Stimulated activated CD4-positive, alpha-beta T cell treated with anti-CD3 and anti-CD28 coated beads, Interleukin-2, amount 100 ng/mL, for 4 hours (primary cell): Measurements from ENCODE around the gene ASRGL1.
A peak's percentile ranks its signal among the peaks of the same experiment; 100 is the strongest.
"Not testable (repeated sequence)": the region's sequence is repeated elsewhere in the genome, so short reads cannot be mapped to it uniquely, and the experiment has no call there.

Experiments used
- DNase-seq: peaks from one replicate; pipeline ENCODE4 v3.0.0-alpha.2; 2020; ENCODE audit warnings: low read depth

ASRGL1 gene

DNA sequence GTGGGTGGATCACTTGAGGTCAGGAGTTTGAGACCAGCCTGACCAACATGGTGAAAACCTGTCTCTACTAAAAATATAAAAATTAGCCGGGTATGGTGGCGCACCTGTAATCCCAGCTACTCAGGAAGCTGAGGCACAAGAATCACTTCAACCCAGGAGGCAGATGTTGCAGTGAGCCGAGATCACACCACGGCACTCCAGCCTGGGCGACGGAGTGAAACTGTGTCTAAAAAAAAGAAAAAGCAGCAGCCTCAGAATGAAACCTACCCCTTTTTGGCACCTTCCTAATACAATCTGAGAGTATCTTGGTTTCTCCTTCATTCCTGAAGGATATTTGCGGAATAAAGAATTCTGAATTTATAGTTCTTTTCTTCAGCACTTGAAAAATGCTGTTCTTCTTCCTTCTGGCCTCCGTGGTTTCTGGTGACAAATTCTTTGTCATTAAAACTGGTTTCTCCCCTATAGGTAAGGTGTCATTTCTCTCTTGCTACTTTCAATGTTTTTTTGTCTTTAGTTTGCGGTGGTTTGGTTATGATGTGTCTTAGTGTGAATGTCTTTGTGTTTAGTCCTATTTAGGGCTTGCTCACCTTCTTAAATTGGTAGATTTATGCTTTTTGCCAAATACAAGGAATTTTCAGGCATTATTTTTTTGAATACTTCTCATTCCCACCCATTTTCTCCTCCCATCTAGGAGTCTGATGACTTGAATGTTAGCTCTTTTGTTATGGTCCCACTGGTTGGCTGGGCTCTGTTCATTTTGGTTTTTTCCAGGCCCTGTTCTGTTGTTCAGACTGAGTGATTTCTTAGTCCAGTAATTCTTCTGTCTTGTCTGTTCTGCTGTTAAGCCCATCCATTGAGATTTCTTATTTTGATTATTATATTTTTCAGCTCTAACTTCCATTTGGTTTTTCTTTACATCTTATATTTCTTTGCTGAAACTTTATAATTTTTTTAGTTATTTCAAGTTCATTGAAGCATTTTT lies 15.4 kb downstream of the ASRGL1 start:
- DNase-seq = no peak

DNA sequence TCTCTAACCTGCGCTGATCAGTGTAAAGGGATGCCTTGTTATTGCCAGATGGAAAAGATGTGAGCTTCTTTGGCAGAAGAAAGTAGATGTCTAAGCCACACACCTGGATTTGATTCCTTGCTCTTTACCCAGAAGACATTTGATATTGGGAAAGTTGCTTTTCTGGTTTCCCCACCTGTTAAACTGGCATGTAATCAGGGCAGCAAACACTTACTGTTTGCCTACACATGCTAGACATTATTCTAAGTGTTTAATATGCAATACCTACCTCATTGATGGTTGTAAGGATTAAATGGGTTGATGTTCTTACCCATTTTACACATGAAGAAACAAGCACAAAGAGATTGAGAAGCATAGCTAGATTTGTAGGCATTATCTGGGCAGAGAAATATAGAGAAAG lies 16.6 kb downstream of the ASRGL1 start:
- DNase-seq = no peak

DNA sequence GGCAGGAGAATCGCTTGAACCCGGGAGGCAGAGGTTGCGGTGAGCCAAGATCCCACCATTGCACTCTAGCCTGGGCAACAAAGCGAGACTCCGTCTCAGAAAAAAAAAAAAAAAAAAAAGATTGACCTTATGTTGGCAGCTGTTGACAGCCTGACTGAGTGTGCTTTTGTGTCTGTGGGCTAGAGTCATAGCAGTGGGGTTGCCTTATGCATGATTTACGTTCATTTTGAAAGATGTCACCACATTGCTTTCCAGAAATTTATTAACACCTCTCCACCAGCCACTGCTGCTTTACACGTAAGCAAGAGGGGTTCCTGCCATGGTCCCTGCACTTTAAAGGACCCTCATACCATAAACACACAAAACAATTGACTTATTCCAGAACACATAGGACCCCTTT lies 21.0 kb downstream of the ASRGL1 start:
- DNase-seq = no peak

DNA sequence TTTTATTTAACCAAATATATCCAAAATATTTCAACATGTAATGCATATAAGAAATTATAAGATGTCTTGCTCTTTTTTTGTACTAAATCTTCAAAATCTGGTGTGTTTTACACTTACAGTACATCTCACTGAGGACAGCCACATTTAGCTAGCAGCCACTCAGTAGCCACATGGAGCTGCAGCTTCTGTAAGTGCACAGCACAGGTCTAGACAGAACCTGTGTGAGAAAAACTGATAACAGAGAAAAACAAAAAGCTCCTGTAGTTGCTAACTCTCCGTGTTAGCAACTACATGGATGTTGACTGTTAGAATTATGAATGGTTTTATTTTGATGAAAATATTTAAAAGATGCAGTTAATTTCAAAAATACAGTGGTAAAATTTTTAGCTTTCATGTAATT lies 22.2 kb downstream of the ASRGL1 start:
- no peak for DNase-seq

DNA sequence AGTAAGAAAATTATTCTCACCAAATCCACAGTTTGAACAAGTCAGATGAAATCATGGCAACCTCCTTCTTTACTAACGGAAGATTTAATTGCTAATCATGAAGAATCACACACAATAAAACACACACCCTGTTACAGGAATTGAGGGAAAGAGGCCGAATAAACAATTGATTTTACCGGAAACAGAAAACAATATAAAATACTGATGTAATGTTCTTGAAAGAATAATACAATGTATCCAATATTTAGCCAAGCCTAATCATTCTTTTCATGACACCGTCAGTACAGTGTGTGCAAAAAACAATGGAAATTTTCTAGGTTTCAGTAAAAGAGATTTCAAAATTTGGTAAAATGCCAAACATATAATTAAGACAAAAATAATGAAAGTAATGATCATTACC lies 23.4 kb downstream of the ASRGL1 start:
- DNase-seq = no peak

DNA sequence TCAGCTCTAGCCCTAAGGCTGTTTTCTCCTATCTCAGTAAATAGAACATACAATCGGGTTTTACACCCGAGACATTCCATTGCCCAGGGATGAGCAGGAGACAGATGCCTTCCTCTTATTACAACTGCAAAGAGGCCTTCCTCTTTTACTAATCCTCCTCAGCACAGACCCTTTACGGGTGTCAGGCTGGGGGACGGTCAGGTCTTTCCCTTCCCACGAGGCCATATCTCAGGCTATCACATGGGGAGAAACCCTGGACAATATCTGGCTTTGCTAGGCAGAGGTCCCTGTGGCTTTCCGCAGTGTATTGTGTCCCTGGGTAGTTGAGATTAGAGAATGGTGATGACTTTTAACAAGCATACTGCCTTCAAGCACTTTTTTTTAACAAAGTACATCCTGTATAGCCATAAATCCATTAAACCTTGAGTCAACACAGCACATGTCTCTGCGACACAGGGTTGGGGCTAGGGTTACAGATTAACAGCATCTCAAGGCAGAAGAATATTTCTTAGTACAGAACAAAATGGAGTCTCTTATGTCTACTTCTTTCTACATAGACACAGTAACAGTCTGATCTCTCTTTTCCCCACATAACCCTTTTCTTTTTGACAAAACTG lies 31.7 kb downstream of the ASRGL1 start:
- DNase-seq = not testable (repeated sequence)

DNA sequence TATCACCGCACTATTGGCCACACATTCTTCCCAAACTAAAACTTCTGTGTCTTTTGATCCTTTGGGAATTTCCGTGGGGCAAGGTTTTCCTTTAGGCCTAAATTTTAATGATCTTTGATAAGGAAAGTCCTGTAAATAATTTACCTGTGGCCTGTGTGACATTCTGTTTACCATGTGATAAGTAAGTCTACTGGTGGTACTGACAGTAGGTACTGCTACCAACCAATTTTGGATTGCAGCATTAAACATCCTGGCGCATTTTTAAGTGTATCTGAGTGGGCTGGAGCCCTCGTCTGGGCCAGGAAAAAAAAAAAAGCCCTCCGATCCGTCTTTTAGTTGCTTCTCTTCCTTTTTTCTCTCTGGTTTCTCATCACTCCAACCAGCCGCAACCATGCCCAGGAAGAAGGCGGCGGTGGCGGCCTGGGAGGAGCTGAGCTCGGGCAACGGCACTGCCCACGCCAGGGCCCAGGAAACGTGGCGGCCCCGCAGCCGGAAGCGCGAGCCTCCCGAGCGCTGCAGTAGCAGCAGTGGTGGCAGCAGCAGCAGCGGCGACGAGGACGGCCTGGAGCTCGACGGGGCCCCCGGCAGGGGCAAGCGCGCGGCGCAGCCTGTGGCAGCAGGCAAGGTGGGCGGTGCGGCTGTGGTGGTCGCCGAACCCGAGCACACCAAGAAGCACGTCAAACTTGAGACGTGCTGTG lies 33.6 kb downstream of the ASRGL1 start:
- peak; percentile 24 for DNase-seq

DNA sequence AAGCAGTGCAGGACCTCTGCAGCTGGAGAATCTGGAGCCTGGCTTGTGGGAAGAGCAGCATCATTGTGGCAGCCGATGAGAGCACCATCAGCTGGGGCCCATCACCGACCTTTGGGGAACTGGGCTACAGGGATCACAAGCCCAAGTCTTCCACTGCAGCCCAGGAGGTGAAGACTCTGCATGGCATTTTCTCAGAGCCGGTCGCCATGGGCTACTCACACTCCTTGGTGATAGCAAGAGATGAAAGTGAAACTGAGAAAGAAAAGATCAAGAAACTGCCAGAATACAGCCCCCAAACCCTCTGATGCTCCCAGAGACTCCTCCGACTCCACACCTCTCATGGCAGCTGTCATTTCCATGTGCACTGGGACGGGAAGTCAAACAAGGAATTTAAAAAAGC lies 35.6 kb downstream of the ASRGL1 start:
- no peak for DNase-seq

DNA sequence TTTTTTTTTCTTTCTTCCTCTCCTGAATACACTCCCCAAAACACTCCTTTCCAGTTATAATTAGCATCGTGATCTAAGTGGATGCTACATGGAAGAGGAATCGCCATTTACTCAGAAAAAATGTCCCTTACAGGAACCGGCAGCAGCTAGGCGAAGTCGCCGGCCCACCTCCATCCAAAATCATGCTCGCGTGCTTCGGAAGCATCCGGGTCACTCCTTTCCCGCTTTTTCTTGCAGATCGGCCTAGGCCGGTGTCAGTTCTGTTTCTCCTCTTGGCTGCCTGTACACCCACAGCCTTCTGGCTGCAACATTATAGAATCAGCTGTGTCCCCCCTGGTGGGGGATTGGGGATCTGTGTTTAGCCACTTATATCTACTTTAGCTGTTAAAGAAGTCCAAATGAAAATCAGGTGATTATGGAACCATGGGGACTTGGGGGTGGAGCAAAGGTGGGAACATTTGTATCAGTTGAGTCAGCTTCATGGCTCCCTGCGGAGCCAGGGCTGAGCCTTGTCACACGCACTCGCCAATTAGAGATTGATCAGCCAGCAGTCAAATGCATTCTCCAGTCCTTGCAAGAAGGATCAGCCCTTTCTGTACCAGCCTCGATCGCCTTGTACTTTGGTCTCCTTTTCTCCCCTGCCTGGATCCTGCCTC lies 36.3 kb downstream of the ASRGL1 start:
- DNase-seq = no peak

DNA sequence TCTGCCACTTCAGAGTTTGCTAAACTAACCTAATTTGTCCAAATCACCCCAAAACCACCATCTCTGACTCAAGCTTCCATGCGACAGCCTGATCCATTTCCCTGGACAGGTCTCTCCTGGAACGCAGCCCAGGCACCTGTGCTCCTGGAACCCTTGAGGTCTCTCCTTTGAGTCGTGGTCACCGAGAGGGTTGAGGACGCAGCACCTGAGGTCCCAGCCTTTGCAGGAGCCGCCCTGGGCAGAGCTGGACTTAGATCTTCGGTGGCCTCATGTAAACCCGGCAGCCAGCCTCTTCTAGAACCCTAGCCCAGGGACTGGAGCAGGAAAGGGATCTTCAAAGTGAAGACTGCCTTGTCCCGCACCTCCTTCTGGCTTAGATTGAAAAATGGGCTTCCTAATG lies 37.6 kb downstream of the ASRGL1 start:
- no peak for DNase-seq

DNA sequence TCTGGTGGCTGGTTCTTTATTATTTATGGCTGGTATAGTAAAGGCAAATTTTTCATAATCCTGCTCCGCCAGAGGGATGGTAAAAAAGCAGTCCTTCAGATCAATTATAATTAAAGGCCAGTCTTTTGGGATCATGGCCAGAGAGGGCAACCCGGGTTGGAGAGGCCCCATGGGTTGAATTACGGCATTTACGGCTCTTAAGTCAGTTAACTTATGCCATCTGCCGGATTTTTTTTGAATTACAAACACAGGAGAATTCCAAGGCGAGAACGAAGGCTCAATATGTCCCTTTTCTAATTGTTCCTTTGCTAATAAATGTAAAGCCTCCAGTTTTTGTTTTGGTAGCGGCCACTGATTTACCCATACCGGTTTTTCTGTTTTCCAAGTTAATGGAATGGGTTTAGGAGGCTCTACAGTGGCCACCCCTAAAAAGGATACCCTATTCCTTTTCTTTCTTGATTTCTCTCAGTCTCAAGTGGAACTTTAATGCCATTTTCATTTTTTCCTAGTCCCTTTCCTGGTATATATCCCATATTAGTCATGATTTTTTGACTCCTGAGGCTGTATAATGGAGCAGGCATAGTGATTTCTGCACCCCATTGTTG lies 41.3 kb downstream of the ASRGL1 start:
- DNase-seq = not testable (repeated sequence)

DNA sequence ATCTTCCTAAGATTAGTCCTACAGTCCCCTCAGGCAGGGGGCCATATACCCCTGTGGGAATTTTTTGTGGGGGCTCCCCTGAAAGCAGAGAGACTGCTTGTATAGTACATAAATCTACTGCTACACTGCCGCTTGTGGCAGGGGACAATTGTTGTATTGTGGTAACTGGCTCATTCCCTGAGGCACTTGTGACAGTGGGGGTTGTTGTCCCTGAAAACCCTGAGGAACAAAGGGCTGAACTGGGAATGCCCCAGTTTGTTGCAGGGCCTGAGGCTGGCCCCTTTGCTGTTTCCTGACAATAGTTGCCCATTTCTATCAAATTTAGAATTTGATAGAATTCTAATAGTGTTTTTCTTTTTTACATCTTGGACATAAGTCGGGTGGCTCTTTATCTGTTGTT lies 42.3 kb downstream of the ASRGL1 start:
- not testable (repeated sequence) for DNase-seq

DNA sequence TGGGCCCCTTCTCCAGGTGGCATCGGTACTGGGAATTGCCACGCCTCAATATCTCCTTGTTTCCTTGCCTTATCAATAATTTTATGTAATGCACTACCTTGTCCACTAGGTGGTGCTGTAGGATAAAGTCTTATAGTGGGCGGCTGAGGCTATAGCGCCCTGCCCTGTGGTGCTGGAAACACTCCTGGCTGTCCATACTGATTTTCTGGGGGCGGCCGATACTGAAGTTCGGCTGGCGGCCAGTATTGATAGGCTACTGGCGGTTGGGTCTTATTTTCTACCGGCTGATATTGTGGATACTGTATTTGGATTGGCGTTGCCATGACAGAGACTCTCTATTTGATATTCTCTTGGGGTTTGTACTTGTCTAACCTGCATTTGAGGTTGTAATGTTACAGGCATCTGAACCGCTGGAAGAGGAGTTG lies 43.6 kb downstream of the ASRGL1 start:
- peak; percentile 21 for DNase-seq

DNA sequence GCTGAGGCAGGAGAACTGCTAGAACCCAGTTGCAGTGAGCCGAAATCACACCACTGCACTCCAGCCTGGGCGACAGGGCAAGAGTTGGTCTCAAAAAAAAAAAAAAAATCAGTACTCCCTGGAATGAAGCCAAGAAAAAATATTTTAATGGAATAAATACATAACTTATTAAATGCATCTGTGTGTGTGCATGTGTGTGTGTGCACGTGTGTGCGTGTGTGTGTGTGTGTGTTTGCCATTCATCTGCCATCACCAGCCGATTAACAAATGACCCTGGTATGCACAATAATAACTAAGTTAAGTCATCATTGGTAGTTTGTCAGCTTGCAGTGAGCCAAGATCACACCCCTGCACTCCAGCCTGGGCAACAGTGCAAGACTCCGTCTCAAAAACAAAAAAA lies 46.6 kb downstream of the ASRGL1 start:
- no peak for DNase-seq

DNA sequence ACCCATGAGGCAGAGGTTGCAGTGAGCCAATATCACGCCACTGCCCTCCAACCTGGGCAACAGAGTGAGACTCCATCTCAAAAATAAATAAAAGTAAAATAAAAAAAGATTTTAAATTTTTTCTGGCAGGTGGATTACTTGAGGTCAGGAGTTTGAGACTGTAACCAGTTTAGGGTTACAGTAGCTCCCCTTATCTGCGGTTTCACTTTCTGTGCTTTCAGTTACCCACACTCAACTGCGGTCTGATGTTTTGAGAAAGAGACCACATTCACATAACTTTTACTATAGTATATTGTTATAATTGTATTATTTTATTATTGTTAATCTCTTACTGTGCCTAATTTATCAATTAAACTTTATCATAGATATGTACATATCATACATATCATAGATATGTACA lies 48.8 kb downstream of the ASRGL1 start:
- DNase-seq = not testable (repeated sequence)

DNA sequence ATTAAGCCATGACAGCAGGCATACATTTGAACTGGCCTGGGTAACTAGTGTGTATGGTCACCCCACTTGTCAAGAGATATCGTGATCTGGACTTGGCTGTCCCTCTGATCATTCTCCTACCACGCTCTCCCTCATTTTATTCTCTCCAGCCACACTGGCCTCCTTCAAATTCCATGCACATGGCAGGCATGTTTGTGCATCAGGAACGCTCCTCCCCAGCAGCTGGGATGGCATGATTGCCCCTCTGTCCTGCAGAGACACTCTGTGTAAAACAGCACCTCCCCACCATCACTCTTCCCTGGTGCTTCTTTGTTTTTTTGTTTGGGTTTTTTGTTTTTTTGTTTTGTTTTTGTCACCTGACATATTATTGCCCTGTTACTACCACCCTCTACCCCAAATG lies 50.1 kb downstream of the ASRGL1 start:
- DNase-seq = no peak

DNA sequence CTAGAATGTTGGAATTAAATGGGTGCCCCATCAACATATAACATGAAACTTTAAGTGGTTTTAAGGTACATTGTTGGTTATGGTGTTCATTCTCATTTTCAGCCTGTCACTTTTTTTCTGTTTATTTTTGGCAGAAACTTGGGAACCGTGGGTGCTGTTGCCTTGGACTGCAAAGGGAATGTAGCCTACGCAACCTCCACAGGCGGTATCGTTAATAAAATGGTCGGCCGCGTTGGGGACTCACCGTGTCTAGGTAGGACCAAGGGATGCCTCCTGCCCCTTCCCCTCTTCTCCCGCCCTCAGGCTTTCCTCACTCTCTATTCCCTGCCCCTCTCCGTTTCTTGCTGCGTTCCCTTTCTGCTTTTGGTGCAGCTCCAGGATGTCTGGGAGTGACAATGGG lies 51.8 kb downstream of the ASRGL1 start:
- DNase-seq = no peak

DNA sequence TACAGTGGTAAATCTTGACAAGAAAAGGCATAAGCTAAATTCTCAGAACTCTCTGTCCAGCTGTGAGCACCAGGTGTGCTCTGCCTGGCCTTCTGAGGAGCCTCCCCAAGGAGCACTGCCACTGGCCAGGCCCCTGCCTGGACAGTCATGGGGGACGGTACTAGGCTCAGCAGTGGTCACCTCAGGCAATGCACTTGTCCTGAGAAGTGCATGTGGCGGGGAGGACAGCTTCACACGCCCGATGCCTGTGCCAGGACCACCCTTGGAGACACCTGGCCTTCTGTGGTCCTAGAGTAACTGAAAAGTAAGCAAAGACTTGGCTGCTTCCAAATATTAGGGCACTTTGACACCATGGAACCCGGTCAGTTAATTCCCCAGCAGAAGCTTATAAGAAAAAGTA lies 53.0 kb downstream of the ASRGL1 start:
- DNase-seq = no peak

DNA sequence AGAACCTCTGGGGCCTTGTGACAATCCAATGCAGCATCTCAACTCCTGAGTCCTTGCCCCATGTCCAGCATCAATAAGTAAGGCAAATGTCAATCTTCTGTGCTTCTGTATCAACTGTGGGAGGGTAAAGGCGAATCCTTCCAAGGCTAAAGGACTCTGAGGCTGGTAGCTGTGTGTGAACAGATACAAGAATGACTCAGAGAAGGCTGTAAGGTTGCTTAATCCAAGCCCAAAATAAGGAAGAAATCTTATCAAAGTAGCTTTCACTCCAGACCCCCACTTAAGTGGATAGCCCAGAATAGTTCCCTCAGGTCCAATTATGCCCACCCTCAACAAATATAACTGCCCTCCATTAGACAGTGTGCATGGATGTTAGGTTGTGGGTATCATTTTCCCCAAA lies 53.5 kb downstream of the ASRGL1 start:
- DNase-seq = no peak

DNA sequence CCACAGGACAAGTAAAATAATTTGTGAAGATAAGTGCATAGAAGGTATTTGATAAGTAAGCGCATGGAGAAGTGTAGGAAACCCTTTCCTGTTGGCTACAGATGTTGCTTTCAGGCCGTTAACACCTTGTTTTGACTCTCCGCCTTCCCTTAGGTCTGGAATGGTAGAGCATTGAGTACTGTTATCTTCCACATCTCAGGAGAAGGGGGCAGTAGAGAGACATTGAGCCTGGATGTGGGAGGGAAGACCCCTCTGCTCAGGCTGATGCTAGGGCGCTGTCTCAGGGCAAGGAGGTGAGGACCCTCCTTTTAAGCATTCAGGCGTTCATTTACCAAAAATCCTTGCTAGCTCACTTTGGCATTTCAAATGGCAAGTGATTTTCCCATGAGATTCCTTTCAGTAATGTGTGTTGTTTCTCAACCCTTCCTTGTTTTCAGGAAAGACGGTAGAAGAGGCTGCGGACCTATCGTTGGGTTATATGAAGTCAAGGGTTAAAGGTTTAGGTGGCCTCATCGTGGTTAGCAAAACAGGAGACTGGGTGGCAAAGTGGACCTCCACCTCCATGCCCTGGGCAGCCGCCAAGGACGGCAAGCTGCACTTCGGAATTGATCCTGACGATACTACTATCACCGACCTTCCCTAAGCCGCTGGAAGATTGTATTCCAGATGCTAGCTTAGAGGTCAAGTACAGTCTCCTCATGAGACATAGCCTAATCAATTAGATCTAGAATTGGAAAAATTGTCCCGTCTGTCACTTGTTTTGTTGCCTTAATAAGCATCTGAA lies 54.6 kb downstream of the ASRGL1 start:
- no peak for DNase-seq

DNA sequence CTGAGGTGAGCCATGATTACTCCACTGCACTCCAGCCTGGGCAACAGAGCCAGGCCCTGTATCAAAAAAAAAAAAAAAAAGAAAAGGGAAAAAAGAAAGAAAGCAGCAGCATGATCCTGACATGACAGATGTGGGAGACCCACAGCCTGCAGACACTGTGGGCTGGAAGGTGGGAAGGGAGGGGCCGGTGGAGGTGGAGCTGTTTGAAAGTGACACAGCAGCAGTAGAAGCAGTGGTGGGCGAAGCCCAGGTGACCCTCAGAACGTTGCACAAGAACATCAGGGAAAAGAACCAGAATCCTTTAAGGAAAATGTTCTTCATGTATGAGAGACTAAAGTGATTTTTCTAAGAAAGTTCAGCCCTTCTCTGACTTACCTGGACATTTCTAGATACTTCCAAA lies 55.3 kb downstream of the ASRGL1 start:
- no peak for DNase-seq
